ENCODE results near the gene RAB3D. TPM values are rescaled to one million over a fixed set of nuclear protein-coding genes. Genes with fewer than 3 reads are reported as not detected.

The RAB3D gene
- total and polyA plus RNA-seq, 4 donors = 1.1 to 10.2 (median 5.5) TPM

DNA sequence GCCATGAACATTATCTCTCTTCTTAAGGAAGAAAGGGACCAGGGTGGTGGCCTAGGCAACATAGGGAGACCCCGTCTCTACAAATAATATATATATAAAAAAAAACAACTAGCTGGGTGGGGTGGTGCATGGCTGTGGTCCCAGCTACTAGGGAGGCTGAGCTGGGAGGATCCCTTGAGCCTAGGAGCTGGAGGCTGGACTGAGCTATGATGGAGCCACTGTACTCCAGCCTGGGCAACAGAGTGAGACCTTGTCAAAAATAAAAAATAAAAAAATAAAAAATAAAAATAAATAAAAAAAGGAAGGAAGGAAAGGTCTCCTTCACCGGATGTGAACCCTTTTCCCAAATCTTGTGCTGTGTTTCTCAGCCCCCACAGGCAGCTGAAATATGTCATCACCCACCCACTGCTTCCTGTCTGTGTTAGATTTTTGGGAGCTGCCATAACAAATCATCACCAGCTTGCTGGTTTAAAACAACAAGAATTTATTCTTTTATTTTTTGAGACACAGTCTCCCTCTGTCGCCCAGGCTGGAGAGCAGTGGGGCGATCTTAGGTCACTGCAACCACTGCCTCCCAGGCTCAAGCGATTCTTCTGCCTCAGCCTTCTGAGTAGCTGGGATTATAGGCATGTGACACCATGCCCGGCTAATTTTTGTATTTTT lies 53.0 kb downstream of the RAB3D start:
- Histone ChIP-seq H3K27ac (ENCODE audit: low read depth in 1 of 2, low read length in 2 of 2) (no peak overlapping the region), H3K27me3 (ENCODE audit: control insufficient read depth in 4 of 4, insufficient read depth in 4 of 4, low read length in 3 of 4) (no peaks in the 10 kb centered on the region), H3K9me3 (ENCODE audit: control insufficient read depth in 4 of 4, low read length in 3 of 4) (no peaks in the 10 kb centered on the region), H3K9ac (ENCODE audit: low read depth in 1 of 2, low read length in 2 of 2) (no peak overlapping the region), H3K4me1 (ENCODE audit: control insufficient read depth in 4 of 4, insufficient read depth in 4 of 4, low read length in 3 of 4) (no peaks in the 10 kb centered on the region), H3K4me3 (ENCODE audit: low read depth in 1 of 3, low read length in 3 of 3) (no peak overlapping the region), H3K36me3 (ENCODE audit: control insufficient read depth in 4 of 4, insufficient read depth in 3 of 4, low read depth in 1 of 4, low read length in 3 of 4) (no peaks in the 10 kb centered on the region)
- TF ChIP-seq FOXA1 (IDR thresholded peaks at IDR 0.05) = no peak
- TF ChIP-seq EGR1 (IDR thresholded peaks at IDR 0.05; ENCODE audit: low read depth in 2 of 2) = no peak
- no peak for TF ChIP-seq HNF4A (conservative IDR thresholded peaks at IDR 0.05)
- TF ChIP-seq, protein P1, sequence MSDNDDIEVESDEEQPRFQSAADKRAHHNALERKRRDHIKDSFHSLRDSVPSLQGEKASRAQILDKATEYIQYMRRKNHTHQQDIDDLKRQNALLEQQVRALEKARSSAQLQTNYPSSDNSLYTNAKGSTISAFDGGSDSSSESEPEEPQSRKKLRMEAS (IDR thresholded peaks at IDR 0.05) = no peak
- no peak for TF ChIP-seq JUND (IDR thresholded peaks at IDR 0.05)
- peak in 1 of 2 donors; percentile 28 for TF ChIP-seq GABPA (IDR thresholded peaks at IDR 0.05 in 1 of 2, conservative IDR thresholded peaks at IDR 0.05 in 1 of 2)
- TF ChIP-seq NR2F2 (IDR thresholded peaks at IDR 0.05) = peak; percentile 79
- no peak for TF ChIP-seq REST (IDR thresholded peaks at IDR 0.05)
- TF ChIP-seq, protein P2, sequence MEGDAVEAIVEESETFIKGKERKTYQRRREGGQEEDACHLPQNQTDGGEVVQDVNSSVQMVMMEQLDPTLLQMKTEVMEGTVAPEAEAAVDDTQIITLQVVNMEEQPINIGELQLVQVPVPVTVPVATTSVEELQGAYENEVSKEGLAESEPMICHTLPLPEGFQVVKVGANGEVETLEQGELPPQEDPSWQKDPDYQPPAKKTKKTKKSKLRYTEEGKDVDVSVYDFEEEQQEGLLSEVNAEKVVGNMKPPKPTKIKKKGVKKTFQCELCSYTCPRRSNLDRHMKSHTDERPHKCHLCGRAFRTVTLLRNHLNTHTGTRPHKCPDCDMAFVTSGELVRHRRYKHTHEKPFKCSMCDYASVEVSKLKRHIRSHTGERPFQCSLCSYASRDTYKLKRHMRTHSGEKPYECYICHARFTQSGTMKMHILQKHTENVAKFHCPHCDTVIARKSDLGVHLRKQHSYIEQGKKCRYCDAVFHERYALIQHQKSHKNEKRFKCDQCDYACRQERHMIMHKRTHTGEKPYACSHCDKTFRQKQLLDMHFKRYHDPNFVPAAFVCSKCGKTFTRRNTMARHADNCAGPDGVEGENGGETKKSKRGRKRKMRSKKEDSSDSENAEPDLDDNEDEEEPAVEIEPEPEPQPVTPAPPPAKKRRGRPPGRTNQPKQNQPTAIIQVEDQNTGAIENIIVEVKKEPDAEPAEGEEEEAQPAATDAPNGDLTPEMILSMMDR (IDR thresholded peaks at IDR 0.05; ENCODE audit: low read depth, low read length, missing input control) = no peak
- TF ChIP-seq, protein P3, sequence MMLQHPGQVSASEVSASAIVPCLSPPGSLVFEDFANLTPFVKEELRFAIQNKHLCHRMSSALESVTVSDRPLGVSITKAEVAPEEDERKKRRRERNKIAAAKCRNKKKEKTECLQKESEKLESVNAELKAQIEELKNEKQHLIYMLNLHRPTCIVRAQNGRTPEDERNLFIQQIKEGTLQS (IDR thresholded peaks at IDR 0.05) = no peak
- TF ChIP-seq RAD21 (IDR thresholded peaks at IDR 0.05) = peak; percentile 60 to 61
- TF ChIP-seq RXRA (IDR thresholded peaks at IDR 0.05) = no peak
- no peak for TF ChIP-seq FOXA2 (IDR thresholded peaks at IDR 0.05)
- TF ChIP-seq HNF4G (IDR thresholded peaks at IDR 0.05) = no peak
- TF ChIP-seq YY1 (IDR thresholded peaks at IDR 0.05) = no peak
- no peak for TF ChIP-seq SP1 (IDR thresholded peaks at IDR 0.05)
- TF ChIP-seq, protein P4, sequence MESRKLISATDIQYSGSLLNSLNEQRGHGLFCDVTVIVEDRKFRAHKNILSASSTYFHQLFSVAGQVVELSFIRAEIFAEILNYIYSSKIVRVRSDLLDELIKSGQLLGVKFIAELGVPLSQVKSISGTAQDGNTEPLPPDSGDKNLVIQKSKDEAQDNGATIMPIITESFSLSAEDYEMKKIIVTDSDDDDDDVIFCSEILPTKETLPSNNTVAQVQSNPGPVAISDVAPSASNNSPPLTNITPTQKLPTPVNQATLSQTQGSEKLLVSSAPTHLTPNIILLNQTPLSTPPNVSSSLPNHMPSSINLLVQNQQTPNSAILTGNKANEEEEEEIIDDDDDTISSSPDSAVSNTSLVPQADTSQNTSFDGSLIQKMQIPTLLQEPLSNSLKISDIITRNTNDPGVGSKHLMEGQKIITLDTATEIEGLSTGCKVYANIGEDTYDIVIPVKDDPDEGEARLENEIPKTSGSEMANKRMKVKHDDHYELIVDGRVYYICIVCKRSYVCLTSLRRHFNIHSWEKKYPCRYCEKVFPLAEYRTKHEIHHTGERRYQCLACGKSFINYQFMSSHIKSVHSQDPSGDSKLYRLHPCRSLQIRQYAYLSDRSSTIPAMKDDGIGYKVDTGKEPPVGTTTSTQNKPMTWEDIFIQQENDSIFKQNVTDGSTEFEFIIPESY (IDR thresholded peaks at IDR 0.05) = no peak
- no peak for TF ChIP-seq TAF1 (conservative IDR thresholded peaks at IDR 0.05)
- DNase-seq (ENCODE audit: low spot score) = no peak
- 69% methylated on average over 6 of the region's 6 CpGs for WGBS

Measured in liver (tissue), 9 donors.